ENCODE measurements around the gene PGP.

DNA sequence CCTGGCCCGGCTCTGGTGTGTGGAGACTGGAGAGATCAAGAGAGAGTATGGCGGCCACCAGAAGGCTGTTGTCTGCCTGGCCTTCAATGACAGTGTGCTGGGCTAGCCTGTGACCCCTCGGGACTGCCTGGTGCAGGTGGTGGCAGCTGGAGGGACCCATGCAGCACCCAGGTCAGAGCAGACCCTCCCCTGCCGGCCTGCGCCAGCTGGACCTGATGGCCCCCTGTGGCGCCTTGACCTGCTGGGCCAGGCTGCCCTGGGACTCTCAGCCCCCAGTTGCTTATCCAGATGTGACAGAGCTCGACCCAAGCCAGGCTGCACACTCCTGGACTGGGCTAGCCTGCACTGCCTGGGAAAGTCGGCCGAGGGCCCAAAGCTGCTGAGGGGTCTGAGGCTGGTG, 5.9 kb downstream of the PGP start:
- TF ChIP-seq, protein P1, sequence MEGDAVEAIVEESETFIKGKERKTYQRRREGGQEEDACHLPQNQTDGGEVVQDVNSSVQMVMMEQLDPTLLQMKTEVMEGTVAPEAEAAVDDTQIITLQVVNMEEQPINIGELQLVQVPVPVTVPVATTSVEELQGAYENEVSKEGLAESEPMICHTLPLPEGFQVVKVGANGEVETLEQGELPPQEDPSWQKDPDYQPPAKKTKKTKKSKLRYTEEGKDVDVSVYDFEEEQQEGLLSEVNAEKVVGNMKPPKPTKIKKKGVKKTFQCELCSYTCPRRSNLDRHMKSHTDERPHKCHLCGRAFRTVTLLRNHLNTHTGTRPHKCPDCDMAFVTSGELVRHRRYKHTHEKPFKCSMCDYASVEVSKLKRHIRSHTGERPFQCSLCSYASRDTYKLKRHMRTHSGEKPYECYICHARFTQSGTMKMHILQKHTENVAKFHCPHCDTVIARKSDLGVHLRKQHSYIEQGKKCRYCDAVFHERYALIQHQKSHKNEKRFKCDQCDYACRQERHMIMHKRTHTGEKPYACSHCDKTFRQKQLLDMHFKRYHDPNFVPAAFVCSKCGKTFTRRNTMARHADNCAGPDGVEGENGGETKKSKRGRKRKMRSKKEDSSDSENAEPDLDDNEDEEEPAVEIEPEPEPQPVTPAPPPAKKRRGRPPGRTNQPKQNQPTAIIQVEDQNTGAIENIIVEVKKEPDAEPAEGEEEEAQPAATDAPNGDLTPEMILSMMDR (optimal IDR thresholded peaks at IDR 0.05 in 1 of 3, IDR thresholded peaks at IDR 0.05 in 1 of 3, conservative IDR thresholded peaks at IDR 0.05 in 1 of 3; ENCODE audit: extremely low read depth in 1 of 3, insufficient read depth in 2 of 3, low read length in 3 of 3) = no peak
- no peak for TF ChIP-seq EZH2 (IDR thresholded peaks at IDR 0.05; ENCODE audit: low read length)
